Liver (tissue), 9 donors: ENCODE measurements around the gene FAM200C. TPM values are rescaled to one million over a fixed set of nuclear protein-coding genes. Genes with fewer than 3 reads are reported as not detected.

Experiments used
- DNase-seq: peaks from one replicate; pipeline ENCODE4 v3.0.0-alpha.2; 2017; ENCODE audit warnings: low spot score
- H3K27ac ChIP-seq, 2 donors: one replicate each; pipeline ENCODE4 v1.7.0; 2013; ENCODE audit warnings: inconsistent platforms in 2 of 2, low read length in 2 of 2, control low read depth in 1 of 2, low read depth in 1 of 2, mild to moderate bottlenecking in 1 of 2
- H3K27me3 ChIP-seq, 4 donors: one replicate each; pipeline versions ENCODE4 v1.6.1 to v1.7.0; 2013; ENCODE audit warnings: low read length in 3 of 4, inconsistent platforms in 1 of 4, mild to moderate bottlenecking in 1 of 4, moderate library complexity in 1 of 4; ENCODE audit not compliant: control insufficient read depth in 4 of 4, insufficient read depth in 4 of 4
- H3K36me3 ChIP-seq, 4 donors: one replicate each; pipeline versions ENCODE4 v1.6.1 to v1.7.0; 2013; ENCODE audit warnings: low read length in 3 of 4, mild to moderate bottlenecking in 3 of 4, low read depth in 1 of 4, moderate library complexity in 1 of 4; ENCODE audit not compliant: control insufficient read depth in 4 of 4, insufficient read depth in 3 of 4
- H3K4me1 ChIP-seq, 4 donors: one replicate each; pipeline versions ENCODE4 v1.6.1 to v1.7.0; 2013; ENCODE audit warnings: low read length in 3 of 4, mild to moderate bottlenecking in 3 of 4, moderate library complexity in 1 of 4; ENCODE audit not compliant: control insufficient read depth in 4 of 4, insufficient read depth in 4 of 4
- H3K4me3 ChIP-seq, 3 donors: one replicate each; pipeline versions ENCODE4 v1.6.1 to v1.7.0; 2013; ENCODE audit warnings: low read length in 3 of 3, control low read depth in 1 of 3, low read depth in 1 of 3, mild to moderate bottlenecking in 1 of 3
- H3K9ac ChIP-seq, 2 donors: one replicate each; pipeline ENCODE4 v1.7.0; 2013; ENCODE audit warnings: low read length in 2 of 2, mild to moderate bottlenecking in 2 of 2, moderate library complexity in 2 of 2, control low read depth in 1 of 2, low read depth in 1 of 2
- H3K9me3 ChIP-seq, 4 donors: one replicate each; pipeline versions ENCODE4 v1.6.1 to v1.7.0; 2013; ENCODE audit warnings: low read length in 3 of 4; ENCODE audit not compliant: control insufficient read depth in 4 of 4
- CTCF ChIP-seq: fragments of 150-350 bp; IDR thresholded peaks from 2 replicates; pipeline ENCODE4 v1.5.1; 2017; ENCODE audit warnings: improper control_type of control experiment, low read depth, low read length; ENCODE audit not compliant: missing input control
- EGR1 ChIP-seq, 2 donors: IDR thresholded peaks; 2 replicates each; pipeline ENCODE4 v1.6.1; 2016 to 2018; ENCODE audit warnings: antibody characterized with exemption in 2 of 2, low read depth in 2 of 2
- FOXA2 ChIP-seq: IDR thresholded peaks from 2 replicates; pipeline ENCODE4 v1.6.1; 2016; ENCODE audit warnings: antibody characterized with exemption
- GABPA ChIP-seq, 2 donors: IDR thresholded peaks in 1 of 2; conservative IDR thresholded peaks in 1 of 2; 2 replicates each; pipeline ENCODE4 v1.6.1; 2016; ENCODE audit warnings: antibody characterized with exemption in 2 of 2, mild to moderate bottlenecking in 1 of 2, moderate library complexity in 1 of 2
- HNF4A ChIP-seq, 2 donors: conservative IDR thresholded peaks; 2 replicates each; pipeline ENCODE4 v1.6.1; 2016; ENCODE audit warnings: antibody characterized with exemption in 2 of 2, mild to moderate bottlenecking in 2 of 2
- HNF4G ChIP-seq: IDR thresholded peaks from 2 replicates; pipeline ENCODE4 v1.6.1; 2016; ENCODE audit warnings: antibody characterized with exemption
- JUND ChIP-seq, 2 donors: IDR thresholded peaks; 2 replicates each; pipeline ENCODE4 v1.6.1; 2016; ENCODE audit warnings: antibody characterized with exemption in 2 of 2
- MAX ChIP-seq: IDR thresholded peaks from 2 replicates; pipeline ENCODE4 v1.6.1; 2016; ENCODE audit warnings: antibody characterized with exemption
- RAD21 ChIP-seq, 2 donors: IDR thresholded peaks; 2 replicates each; pipeline ENCODE4 v1.6.1; 2016; ENCODE audit warnings: antibody characterized with exemption in 2 of 2, mild to moderate bottlenecking in 2 of 2
- RXRA ChIP-seq, 2 donors: IDR thresholded peaks; 2 replicates each; pipeline ENCODE4 v1.6.1; 2017 to 2018; ENCODE audit warnings: antibody characterized with exemption in 2 of 2, mild to moderate bottlenecking in 1 of 2
- SP1 ChIP-seq: IDR thresholded peaks from 2 replicates; pipeline ENCODE4 v1.6.1; 2018; ENCODE audit warnings: antibody characterized with exemption, mild to moderate bottlenecking
- TAF1 ChIP-seq: conservative IDR thresholded peaks from 2 replicates; pipeline ENCODE4 v1.6.1; 2016; ENCODE audit warnings: antibody characterized with exemption, mild to moderate bottlenecking
- YY1 ChIP-seq: IDR thresholded peaks from 2 replicates; pipeline ENCODE4 v1.6.1; 2016; ENCODE audit warnings: antibody characterized with exemption, mild to moderate bottlenecking
- ZBTB33 ChIP-seq: IDR thresholded peaks from 2 replicates; pipeline ENCODE4 v1.6.1; 2016; ENCODE audit warnings: antibody characterized with exemption
- WGBS: extraction: QIAGEN DNeasy Blood & Tissue Kit; methylation state at CpG from one replicate; pipeline ENCODE4 v1.1.7; 2013; 5-methylcytosine and 5-hydroxymethylcytosine counted together
- polyA plus RNA-seq, 2 donors: library from polyadenylated mRNA; stranded (reverse) in 1 of 2; unstranded in 1 of 2; fragments of 200-250 nt in 1 of 2; fragments of >200 nt in 1 of 2; fragmentation: Nextera tagmentation in 1 of 2; extraction: Ambion mirVana in 1 of 2; gene quantifications; one replicate each; pipeline versions ENCODE4 v1.2.1 to v1.2.3, GENCODE V29; 2013 to 2015
- total RNA-seq, 2 donors: library from RNA; depleted of rRNA; stranded (reverse); fragments of >200 nt; gene quantifications; one replicate each; pipeline ENCODE4 v1.2.3, GENCODE V29; 2014
- donor health status: healthy.
- donor health status: healthy.
- donor health status: healthy.
- donor health status: healthy.
- donor health status: healthy.

FAM200C gene
- total and polyA plus RNA-seq, 4 donors: 0.57 to 2.9 (median 1.3) TPM

- TF ChIP-seq JUND (IDR thresholded peaks at IDR 0.05) (no peak), GABPA (IDR thresholded peaks at IDR 0.05 in 1 of 2, conservative IDR thresholded peaks at IDR 0.05 in 1 of 2) (peak in 1 of 2 donors; percentile 58), SP1 (peak; percentile 59)
These were observed 21.9 kb upstream of the FAM200C start, which contains the start of gene PTTG1 (continued) for GRCh38 chr5:160421625-160422258.

- H3K9ac ChIP-seq: no peak overlapping the region
- H3K36me3 ChIP-seq: peaks cover 0 to 4% (median 1%) of the 10 kb centered on the region in 4 donors
- TF ChIP-seq GABPA (IDR thresholded peaks at IDR 0.05 in 1 of 2, conservative IDR thresholded peaks at IDR 0.05 in 1 of 2): no peak
- no peak for TF ChIP-seq EGR1 (IDR thresholded peaks at IDR 0.05; ENCODE audit: low read depth in 2 of 2)
- TF ChIP-seq CTCF: no peak
- H3K9me3 ChIP-seq: no peaks in the 10 kb centered on the region
- H3K27me3 ChIP-seq: no peaks in the 10 kb centered on the region
- no peak overlapping the region for H3K4me3 ChIP-seq
- H3K4me1 ChIP-seq: peaks cover 5 to 19% (median 12%) of the 10 kb centered on the region in 4 donors
- DNase-seq: no peak
- no peak overlapping the region for H3K27ac ChIP-seq
These were observed 20.4 kb upstream of the FAM200C start for GRCh38 chr5:160420331-160420610.

GRCh38 chr5:160419458-160420330, 19.8 kb upstream of the FAM200C start:
- peak overlapping the region; percentile 83 to 95 for H3K9ac ChIP-seq
- no peak for DNase-seq
- H3K27ac ChIP-seq: peak overlapping the region; percentile 91 to 92
- TF ChIP-seq FOXA2 (peak; percentile 1), RAD21 (IDR thresholded peaks at IDR 0.05) (no peak)
- no peaks in the 10 kb centered on the region for H3K9me3 ChIP-seq
- H3K36me3 ChIP-seq: peaks cover 0 to 9% (median 4%) of the 10 kb centered on the region in 4 donors
- peaks cover 5 to 19% (median 12%) of the 10 kb centered on the region in 4 donors for H3K4me1 ChIP-seq
- H3K4me3 ChIP-seq: peak overlapping the region; percentile 60 to 97 (median 92)
- WGBS: 42% methylated on average over 11 of the region's 11 CpGs
- no peaks in the 10 kb centered on the region for H3K27me3 ChIP-seq

- H3K27me3 ChIP-seq: no peaks in the 10 kb centered on the region
- WGBS: under 1% methylated on average over 48 of the region's 48 CpGs
- peak within 1 kb of the TSS; percentile 60 to 97 (median 92) for H3K4me3 ChIP-seq
- DNase-seq: peak; percentile 90
- H3K27ac ChIP-seq: peak within 1 kb of the TSS; percentile 91 to 92
- no peak for TF ChIP-seq HNF4G
- TF ChIP-seq HNF4A (conservative IDR thresholded peaks at IDR 0.05): peak; percentile 24
- no peak for TF ChIP-seq YY1
- TF ChIP-seq RAD21 (IDR thresholded peaks at IDR 0.05): no peak
- TF ChIP-seq GABPA (IDR thresholded peaks at IDR 0.05 in 1 of 2, conservative IDR thresholded peaks at IDR 0.05 in 1 of 2): peak; percentile 89 to 97
- TF ChIP-seq MAX: peak; percentile 73
- TF ChIP-seq SP1: peak; percentile 46
- peak; percentile 88 to 89 for TF ChIP-seq EGR1 (IDR thresholded peaks at IDR 0.05; ENCODE audit: low read depth in 2 of 2)
- TF ChIP-seq RXRA (IDR thresholded peaks at IDR 0.05): peak in 1 of 2 donors; percentile 10
- TF ChIP-seq FOXA2: peak; percentile 16
- TF ChIP-seq ZBTB33: peak; percentile 98
- peak; percentile 84 for TF ChIP-seq TAF1
- peaks cover 0 to 15% (median 11%) of the 10 kb centered on the region in 4 donors for H3K36me3 ChIP-seq
- H3K4me1 ChIP-seq: peaks cover 5 to 19% (median 12%) of the 10 kb centered on the region in 4 donors
- peak within 1 kb of the TSS; percentile 83 to 95 for H3K9ac ChIP-seq
- H3K9me3 ChIP-seq: no peaks in the 10 kb centered on the region
These were observed 19.0 kb upstream of the FAM200C start, which contains the start of gene SLU7 for GRCh38 chr5:160418561-160419457. SLU7 (minus strand) TSS chr5:160419081; CDS start chr5:160415294, 3,787 bp downstream.
